HepG2 (cell line): ENCODE measurements around the gene DPH5. TPM values are rescaled to one million over a fixed set of nuclear protein-coding genes. Genes with fewer than 3 reads are reported as not detected.

Experiments used
- ATAC-seq: fragments of 200-7000 bp; cut with Tn5 transposase; 3 replicates; pipeline ENCODE4 v1.9.1; 2020; ENCODE audit warnings: mild to moderate bottlenecking, moderate library complexity
- BruUV-seq: library from RNA; stranded (reverse); fragments of 400-500 nt; replicated peaks from 2 replicates; lab custom pipeline; 2021; lab: Mats Ljungman, UMichigan
- CTCF ChIA-PET: fragments of 300-600 bp; formaldehyde crosslinking; extraction: SDS; loops from one replicate; lab custom pipeline; 2021; ENCODE audit warnings: low total read pairs, inconsistent platforms, low intra/inter-chr PET ratio; lab: Yijun Ruan, JAX
- POLR2A ChIA-PET: fragments of 350-600 bp; sonication (Branson Sonifier 250); formaldehyde crosslinking; loops from one replicate; lab custom pipeline; 2020; ENCODE audit warnings: antibody characterized with exemption, inconsistent platforms; lab: Yijun Ruan, JAX
- DNase-seq: peaks from one replicate; pipeline ENCODE4 v3.0.0-alpha.2; 2015; ENCODE audit warnings: low spot score
- FAIRE-seq: peaks from 3 replicates; lab custom pipeline; 2011; peaks lifted over from hg19 to GRCh38; lab: Jason Lieb, UNC
- H2AFZ ChIP-seq: one replicate; pipeline ENCODE4 v1.6.1; 2011; ENCODE audit warnings: low read length, inconsistent platforms
- H3K27ac ChIP-seq: fragments of 300-600 bp; 3 replicates; pipeline ENCODE4 v1.8.0; 2011; ENCODE audit warnings: mixed run types, mild to moderate bottlenecking, mixed read lengths, low read length, inconsistent platforms; ENCODE audit not compliant: insufficient read depth; ENCODE audit errors: extremely low read length
- H3K27me3 ChIP-seq, 2 experiments: fragments of 200-600 bp in 1 of 2; 2 replicates in 1 of 2; 3 replicates in 1 of 2; pipeline versions ENCODE4 v1.6.0 to v1.8.0; 2011; ENCODE audit warnings: low read length in 2 of 2, mild to moderate bottlenecking in 2 of 2, moderate library complexity in 2 of 2, inconsistent platforms in 1 of 2; ENCODE audit not compliant: insufficient read depth in 2 of 2, control insufficient read depth in 1 of 2
- H3K36me3 ChIP-seq, 2 experiments: fragments of 200-600 bp in 1 of 2; replicated peaks in 1 of 2; 2 replicates in 1 of 2; 3 replicates in 1 of 2; pipeline versions ENCODE4 v1.5.1 to v1.8.0; 2011; ENCODE audit warnings: low read length in 2 of 2, inconsistent platforms in 1 of 2; ENCODE audit not compliant: insufficient read depth in 2 of 2, control insufficient read depth in 1 of 2
- H3K4me1 ChIP-seq: 2 replicates; pipeline ENCODE4 v1.5.1; 2012; ENCODE audit warnings: low read length, inconsistent platforms; ENCODE audit not compliant: insufficient read depth
- H3K4me2 ChIP-seq: 2 replicates; pipeline ENCODE4 v1.6.0; 2011; ENCODE audit warnings: low read depth, low read length, inconsistent platforms
- H3K4me3 ChIP-seq, 3 experiments: fragments of 200-600 bp in 1 of 3; sonication (generic), shearing (Covaris generic) in 1 of 3; replicated peaks in 1 of 3; 2 replicates each; pipeline ENCODE4 v1.5.1; 2011 to 2016; ENCODE audit warnings: low read length in 3 of 3, inconsistent platforms in 2 of 3, low read depth in 2 of 3, mild to moderate bottlenecking in 2 of 3, control low read depth in 1 of 3, mixed read lengths in 1 of 3; ENCODE audit not compliant: insufficient read depth in 1 of 3
- H3K79me2 ChIP-seq: one replicate; pipeline ENCODE4 v1.6.1; 2011; ENCODE audit warnings: low read length, inconsistent platforms; ENCODE audit not compliant: insufficient read depth
- H3K9ac ChIP-seq: 2 replicates; pipeline ENCODE4 v1.6.0; 2011; ENCODE audit warnings: mild to moderate bottlenecking, low read depth, low read length, inconsistent platforms; ENCODE audit not compliant: insufficient read depth
- H3K9me3 ChIP-seq: 2 replicates; pipeline ENCODE4 v1.5.1; 2012; ENCODE audit warnings: mild to moderate bottlenecking, low read length
- H4K20me1 ChIP-seq: 2 replicates; pipeline ENCODE4 v1.6.0; 2011; ENCODE audit warnings: inconsistent platforms, mild to moderate bottlenecking, low read length, moderate library complexity; ENCODE audit not compliant: insufficient read depth
- HDAC6 ChIP-seq: fragments of 200-600 bp; sonication (generic); IDR thresholded peaks from 2 replicates; pipeline ENCODE4 v1.7.0; 2017; ENCODE audit warnings: mild to moderate bottlenecking, antibody characterized with exemption, low read length, low read depth
- ZBED4 ChIP-seq: sonication (generic); formaldehyde crosslinking; IDR thresholded peaks from 2 replicates; pipeline ENCODE4 v1.4.0; 2020; ENCODE audit warnings: missing genetic modification reagents, borderline replicate concordance
- WGBS: methylation state at CpG from one replicate; pipeline ENCODE4 v1.1.6; 2017; ENCODE audit warnings: low lambda C conversion rate; 5-methylcytosine and 5-hydroxymethylcytosine counted together
- in situ Hi-C: cut with HindIII; loops from 2 replicates; pipeline ENCODE4 v1.10.0; 2017; ENCODE audit warnings: low pct_unique_long_range_greater_than_20kb; ENCODE audit not compliant: extremely low pct_ligation_motif_present
- intact Hi-C: fragments of 100-400 bp; cut with micrococcal nuclease; formaldehyde crosslinking; loops from one replicate; pipeline ENCODE4 v1.10.0; 2022; ENCODE audit not compliant: unreplicated experiment
- polyA plus RNA-seq, 8 experiments: library from polyadenylated mRNA; depleted of rRNA in 3 of 8; stranded (reverse) in 7 of 8; unstranded in 1 of 8; fragments of >200 nt; fragmentation: Illumina TruSeq in 4 of 8; extraction: Trizol in 4 of 8; gene quantifications; 2 replicates each; pipeline versions ENCODE4 v1.2.1 to v1.2.3, GENCODE V29; 2011 to 2016; ENCODE audit warnings: low read depth in 4 of 8, missing spikeins in 1 of 8, mixed read lengths in 1 of 8; ENCODE audit not compliant: insufficient read depth in 1 of 8
- total RNA-seq, 5 experiments: library from RNA; depleted of rRNA; stranded (reverse); fragments of >200 nt; fragmentation: Illumina TruSeq; extraction: Trizol; gene quantifications; 2 replicates each; pipeline ENCODE4 v1.2.3, GENCODE V29; 2016; ENCODE audit warnings: low read depth in 1 of 5
- TF ChIP-seq, protein P1 (sequence below): sonication (generic); formaldehyde crosslinking; IDR thresholded peaks from 2 replicates; pipeline ENCODE4 v1.9.0; 2021; ENCODE audit warnings: missing genetic modification reagents, borderline replicate concordance

Gene DPH5
- total and polyA plus RNA-seq, 2 of the 13 experiments (the other 11 are each of a cell fraction or from before 2014, with no cell fraction given) = 53.2 to 79.6 TPM

- peaks cover 1 to 15% of the 10 kb centered on the region in 2 experiments; a peak in 3 of 5 replicates for H3K36me3 ChIP-seq
- H3K27ac ChIP-seq = no peak overlapping the region
- DNase-seq (no peak), FAIRE-seq (no peak)
- H2AFZ ChIP-seq = no peak overlapping the region
- CTCF ChIA-PET = no interaction called here
- intact Hi-C loops = loop anchor here (1.0 kb wide), 1 partner anchor 47 kb away; no protein-coding TSS in a partner anchor
- H3K4me1 ChIP-seq = no peaks in the 10 kb centered on the region
- POLR2A ChIA-PET = interaction anchor here (0.7 kb wide), 1 partner anchor 250 kb away, joined by 3 read pairs; no protein-coding TSS in a partner anchor
- no peaks in the 10 kb centered on the region for H3K79me2 ChIP-seq
- BruUV-seq = no TSS peak
- H3K9ac ChIP-seq = no peak overlapping the region
- no peak overlapping the region for H3K4me2 ChIP-seq
- 100% methylated on average over 3 of the region's 3 CpGs for WGBS
- TF ChIP-seq ZBED4 = no peak
- TF ChIP-seq HDAC6 = no peak
- TF ChIP-seq, protein P1, sequence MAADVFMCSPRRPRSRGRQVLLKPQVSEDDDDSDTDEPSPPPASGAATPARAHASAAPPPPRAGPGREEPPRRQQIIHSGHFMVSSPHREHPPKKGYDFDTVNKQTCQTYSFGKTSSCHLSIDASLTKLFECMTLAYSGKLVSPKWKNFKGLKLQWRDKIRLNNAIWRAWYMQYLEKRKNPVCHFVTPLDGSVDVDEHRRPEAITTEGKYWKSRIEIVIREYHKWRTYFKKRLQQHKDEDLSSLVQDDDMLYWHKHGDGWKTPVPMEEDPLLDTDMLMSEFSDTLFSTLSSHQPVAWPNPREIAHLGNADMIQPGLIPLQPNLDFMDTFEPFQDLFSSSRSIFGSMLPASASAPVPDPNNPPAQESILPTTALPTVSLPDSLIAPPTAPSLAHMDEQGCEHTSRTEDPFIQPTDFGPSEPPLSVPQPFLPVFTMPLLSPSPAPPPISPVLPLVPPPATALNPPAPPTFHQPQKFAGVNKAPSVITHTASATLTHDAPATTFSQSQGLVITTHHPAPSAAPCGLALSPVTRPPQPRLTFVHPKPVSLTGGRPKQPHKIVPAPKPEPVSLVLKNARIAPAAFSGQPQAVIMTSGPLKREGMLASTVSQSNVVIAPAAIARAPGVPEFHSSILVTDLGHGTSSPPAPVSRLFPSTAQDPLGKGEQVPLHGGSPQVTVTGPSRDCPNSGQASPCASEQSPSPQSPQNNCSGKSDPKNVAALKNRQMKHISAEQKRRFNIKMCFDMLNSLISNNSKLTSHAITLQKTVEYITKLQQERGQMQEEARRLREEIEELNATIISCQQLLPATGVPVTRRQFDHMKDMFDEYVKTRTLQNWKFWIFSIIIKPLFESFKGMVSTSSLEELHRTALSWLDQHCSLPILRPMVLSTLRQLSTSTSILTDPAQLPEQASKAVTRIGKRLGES (CRISPR knock-in tag) = no peak
- TF ChIP-seq, all 625 proteins: peak for 0
- in situ Hi-C loops = no loop called here
- no peaks in the 10 kb centered on the region for H4K20me1 ChIP-seq
- H3K27me3 ChIP-seq = no peaks in the 10 kb centered on the region
- no peaks in the 10 kb centered on the region for H3K9me3 ChIP-seq
- H3K4me3 ChIP-seq = no peak overlapping the region
- ATAC-seq = no peak
Measured at GRCh38 chr1:100988121-100988520, 37.5 kb downstream of the DPH5 start.
